GM12892 (cell line): ENCODE measurements around the gene ZNF219.

ENCODE experiments used
- DNase-seq: peaks from one replicate; pipeline ENCODE4 v3.0.0; 2011; ENCODE audit not compliant: insufficient read length
- FAIRE-seq: peaks from 2 replicates; lab custom pipeline; 2011; peaks lifted over from hg19 to GRCh38; lab: Jason Lieb, UNC
- POLR2A ChIP-seq: IDR thresholded peaks from 2 replicates; pipeline ENCODE4 v1.6.1; 2011; ENCODE audit warnings: low read depth, low read length, control low read depth
- POLR2AphosphoS5 ChIP-seq: IDR thresholded peaks from 2 replicates; pipeline ENCODE4 v1.6.1; 2011; ENCODE audit warnings: low read depth, low read length, control low read depth
- TAF1 ChIP-seq: IDR thresholded peaks from 2 replicates; pipeline ENCODE4 v1.6.1; 2011; ENCODE audit warnings: low read depth, mild to moderate bottlenecking, control low read depth, low read length, borderline replicate concordance

Gene ZNF219

DNA sequence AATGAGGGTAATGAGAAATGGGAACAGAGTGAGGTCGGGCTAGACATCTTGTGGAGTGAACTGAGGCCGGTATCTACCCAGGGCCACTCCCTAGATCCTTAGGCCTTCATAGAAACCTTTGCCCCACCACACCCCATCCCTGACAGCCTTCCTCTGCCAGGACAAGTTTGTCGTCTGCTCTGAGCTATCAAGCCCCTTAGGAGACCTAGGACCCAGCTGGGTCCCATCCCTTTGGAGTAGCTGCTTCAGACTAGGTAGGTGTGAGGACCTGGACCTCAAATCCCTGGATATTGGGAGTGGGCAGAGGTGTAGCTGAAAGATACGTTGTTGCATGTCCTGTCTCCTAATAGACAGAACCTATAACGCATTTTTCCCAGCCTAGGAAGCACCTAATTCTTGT, 2.5 kb upstream of the ZNF219 start, which contains the start of gene TMEM253:
TSS of gene TMEM253 (plus strand) at position 136 of the 400 bp plus-strand sequence. CDS start 278 bp downstream, outside the sequence.
- no peak for FAIRE-seq
- no peak for TF ChIP-seq TAF1
- no peak for TF ChIP-seq POLR2A
- TF ChIP-seq POLR2AphosphoS5, result no peak
- DNase-seq, result no peak

DNA sequence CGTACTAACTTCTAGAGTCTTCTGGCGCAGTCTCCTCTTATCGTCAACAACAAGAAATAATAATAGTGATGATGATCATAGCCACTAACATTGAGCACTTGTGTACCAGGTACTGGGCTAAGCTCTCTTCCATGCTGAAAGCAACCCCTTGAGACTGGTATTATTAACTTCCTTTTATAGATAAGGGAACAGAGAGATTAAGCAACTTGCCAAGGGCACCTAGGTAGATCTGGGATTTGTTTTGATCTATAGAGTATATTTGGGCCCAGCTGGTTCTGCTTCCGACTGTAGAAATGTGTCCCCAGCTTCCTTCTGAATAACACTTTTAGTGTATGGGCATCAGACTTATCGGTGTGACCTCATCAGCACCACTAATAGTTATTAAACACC, 1.1 kb upstream of the ZNF219 start:
- TF ChIP-seq TAF1 (no peak), POLR2AphosphoS5 (no peak), POLR2A (no peak)
- FAIRE-seq, result no peak
- no peak for DNase-seq

DNA sequence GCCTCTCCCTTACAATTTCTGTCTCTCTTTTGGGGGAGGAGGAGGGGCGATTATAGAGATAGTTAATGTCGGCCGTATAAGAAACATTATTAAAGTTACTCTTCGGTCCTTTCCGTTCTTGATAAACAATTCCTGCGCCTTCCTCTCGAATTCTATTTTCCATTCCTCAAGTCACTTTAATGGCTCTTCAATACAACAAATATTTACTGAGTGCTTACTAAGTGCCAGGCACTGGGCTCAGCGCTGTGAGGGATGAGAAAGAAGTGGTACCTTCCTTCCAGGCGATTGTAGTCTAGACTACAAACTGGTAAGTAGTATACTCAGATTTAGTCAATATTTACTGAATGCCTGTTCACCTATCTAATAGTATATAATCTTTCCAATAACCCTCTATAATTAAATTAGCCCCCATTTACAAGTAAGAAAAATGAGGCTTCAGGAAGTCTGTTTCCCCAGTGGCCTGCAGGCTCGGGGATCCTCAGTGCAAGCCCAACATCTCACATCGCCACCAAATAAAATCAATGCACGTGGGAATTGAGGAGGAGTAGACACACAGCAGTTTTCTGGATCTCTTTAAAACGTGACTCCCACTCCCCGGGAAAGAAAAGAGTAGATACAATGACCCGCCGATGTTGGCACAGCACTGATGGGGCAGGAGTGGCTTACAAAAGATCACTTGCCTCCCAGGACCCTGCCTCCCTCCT, 589 bp upstream of the ZNF219 start:
- DNase-seq, result no peak
- TF ChIP-seq POLR2A (no peak), POLR2AphosphoS5 (no peak), TAF1 (no peak)
- FAIRE-seq, result no peak

GRCh38 chr14:21097636-21098075, 799 bp downstream of the ZNF219 start:
- FAIRE-seq, result no peak
- DNase-seq, result no peak
- TF ChIP-seq TAF1, result no peak
- no peak for TF ChIP-seq POLR2AphosphoS5
- TF ChIP-seq POLR2A, result no peak

DNA sequence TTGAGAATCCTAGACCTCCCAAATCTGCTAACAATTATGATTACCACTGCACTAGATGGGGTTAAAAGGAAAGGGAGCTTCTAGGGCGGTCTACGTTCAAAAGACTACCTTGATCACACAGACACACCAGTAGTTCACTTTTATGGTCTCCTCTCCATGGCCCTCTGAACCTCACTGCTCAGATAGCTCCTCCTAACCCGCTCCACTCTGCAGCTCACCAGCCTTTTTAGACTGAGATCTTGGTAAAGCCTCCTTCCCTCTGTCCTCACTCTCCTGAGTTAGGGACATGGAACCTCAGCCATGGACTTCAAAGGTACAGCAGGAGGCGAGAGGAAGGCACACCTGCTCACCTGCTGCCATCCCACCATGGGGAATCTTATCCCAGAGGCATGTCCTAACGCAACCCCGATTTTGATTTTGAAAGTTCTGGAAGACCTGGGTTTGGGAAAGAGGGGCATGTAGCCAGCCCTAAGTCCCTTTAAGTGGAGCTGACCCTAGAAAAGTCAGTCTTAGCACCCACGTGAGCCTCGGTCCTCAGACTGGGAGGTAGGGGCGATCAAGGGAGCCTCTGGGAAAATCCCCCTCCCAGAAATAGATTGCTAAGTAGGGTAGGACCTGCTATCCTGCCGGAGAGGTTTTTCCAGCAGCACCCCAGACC, 1.3 kb downstream of the ZNF219 start:
- TF ChIP-seq POLR2A (no peak), POLR2AphosphoS5 (no peak), TAF1 (no peak)
- DNase-seq (no peak), FAIRE-seq (no peak)

GRCh38 chr14:21096438-21096837, 2.0 kb downstream of the ZNF219 start:
- TF ChIP-seq TAF1, result no peak
- TF ChIP-seq POLR2A, result no peak
- no peak for TF ChIP-seq POLR2AphosphoS5
- FAIRE-seq, result no peak

GRCh38 chr14:21095430-21096205, 2.8 kb downstream of the ZNF219 start:
- no peak for DNase-seq
- no peak for TF ChIP-seq TAF1
- TF ChIP-seq POLR2A, result no peak
- no peak for TF ChIP-seq POLR2AphosphoS5
- no peak for FAIRE-seq

More at GRCh38 chr14:21096438-21096837, 2.0 kb downstream of the ZNF219 start:
- DNase-seq, result no peak

DNA sequence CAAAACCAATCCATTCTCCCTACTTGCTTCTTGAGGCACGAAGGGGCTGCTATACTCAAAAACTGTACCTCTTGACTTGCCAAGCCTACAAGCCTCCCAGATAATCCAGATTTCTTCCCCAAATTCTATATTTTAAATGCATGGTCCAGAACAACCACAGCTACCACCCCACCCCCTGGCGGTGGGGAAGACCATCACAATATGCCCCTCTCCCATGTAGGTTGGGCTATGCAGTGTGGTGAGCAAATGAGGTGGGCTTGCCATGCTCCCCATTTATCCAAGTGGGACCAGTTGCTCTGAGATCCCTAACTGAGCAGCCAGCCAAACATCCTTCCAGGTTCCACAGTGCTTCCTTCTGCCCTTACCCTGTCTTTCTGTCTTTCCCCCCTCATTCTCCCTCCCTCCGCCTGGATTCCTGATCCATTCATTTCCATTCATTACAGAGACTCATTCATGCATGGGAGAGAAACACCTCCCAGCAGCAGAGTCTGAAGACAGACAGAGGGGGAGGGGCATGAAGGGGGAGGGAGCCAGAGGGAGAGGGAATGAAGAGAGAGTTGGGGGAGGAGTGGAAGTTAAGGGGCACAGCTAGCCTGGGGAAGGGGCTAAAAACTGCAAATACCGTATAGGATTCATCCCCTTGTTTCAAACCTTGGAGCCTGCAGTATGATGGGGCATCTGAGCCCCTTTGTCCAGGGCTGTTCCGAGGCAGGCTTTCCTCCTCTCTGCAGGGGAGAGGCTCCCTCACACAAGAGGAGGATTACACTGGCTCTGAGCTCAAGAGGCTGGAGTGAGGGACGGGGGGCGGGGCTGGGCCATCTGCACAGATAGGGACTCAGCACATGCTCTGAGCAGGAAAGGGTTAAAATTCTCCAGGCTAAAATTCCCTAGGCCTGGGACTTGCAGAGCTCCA, 4.4 kb downstream of the ZNF219 start:
- TF ChIP-seq TAF1 (no peak), POLR2A (no peak), POLR2AphosphoS5 (no peak)
- FAIRE-seq (no peak), DNase-seq (no peak)

- no peak for TF ChIP-seq POLR2AphosphoS5
- no peak for TF ChIP-seq POLR2A
- TF ChIP-seq TAF1, result no peak
- FAIRE-seq, result no peak
- DNase-seq, result no peak
Measured at GRCh38 chr14:21093018-21093417, 5.4 kb downstream of the ZNF219 start.

DNA sequence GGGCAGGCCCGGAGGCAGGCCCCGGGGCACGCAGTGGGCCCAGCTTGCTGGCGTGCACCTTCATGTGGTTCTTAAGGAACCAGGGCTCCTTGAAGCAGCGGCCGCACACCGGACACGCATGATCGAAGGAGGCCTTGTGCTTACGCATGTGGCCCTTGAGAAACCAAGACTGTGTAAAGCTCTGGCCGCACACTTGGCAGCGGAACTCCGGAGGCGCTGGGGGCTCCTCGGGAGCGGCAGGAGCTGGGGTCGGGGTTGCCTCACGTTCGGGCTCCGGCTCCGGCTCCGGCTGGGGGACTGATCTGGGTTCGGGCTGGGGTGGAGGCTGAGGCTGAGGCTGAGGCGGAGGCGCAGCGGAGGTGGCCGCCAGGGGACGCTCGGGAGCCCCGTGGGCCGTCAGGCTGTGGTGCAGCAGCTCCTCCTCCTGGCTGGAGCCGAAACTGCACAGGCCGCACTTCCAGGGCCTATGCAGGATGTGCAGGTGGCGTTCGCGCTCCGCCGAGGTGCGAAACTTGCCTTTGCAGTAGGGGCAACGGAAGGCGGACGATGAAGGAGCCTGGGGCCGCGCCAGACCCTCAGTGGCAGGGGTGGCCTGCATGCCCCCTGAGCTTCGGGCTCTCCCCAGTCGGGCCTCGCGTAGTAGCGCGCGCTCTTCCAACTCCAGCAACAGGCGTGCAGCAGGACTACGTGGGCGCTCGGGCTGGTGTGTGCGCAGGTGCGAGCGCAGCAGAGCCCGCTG, 6.0 kb downstream of the ZNF219 start:
- FAIRE-seq, result peak; percentile 92
- no peak for TF ChIP-seq POLR2AphosphoS5
- TF ChIP-seq POLR2A, result no peak
- no peak for TF ChIP-seq TAF1
- peak; percentile 96 for DNase-seq
